ENCODE data around the gene SESTD1.

SESTD1 gene

DNA sequence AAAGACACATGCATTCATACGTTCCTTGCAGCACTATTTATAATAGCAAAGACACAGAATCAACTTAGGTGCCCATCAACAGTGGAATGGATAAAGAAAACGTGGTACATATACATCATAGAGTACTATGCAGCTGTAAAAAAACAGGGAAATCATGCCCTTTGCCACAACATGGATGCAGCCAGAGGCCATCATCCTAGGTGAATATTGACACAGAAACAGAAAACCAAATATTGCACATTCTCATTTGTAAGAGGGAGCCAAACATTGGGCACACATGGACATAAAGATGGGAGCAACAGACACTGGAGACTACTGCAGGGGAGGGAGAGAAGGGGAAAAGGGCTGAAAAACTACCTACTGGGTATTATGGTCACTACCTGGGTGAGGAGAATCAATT lies 73.5 kb downstream of the SESTD1 start:
- DNase-seq (ENCODE audit: low read depth in 2 of 2) = no peak

DNA sequence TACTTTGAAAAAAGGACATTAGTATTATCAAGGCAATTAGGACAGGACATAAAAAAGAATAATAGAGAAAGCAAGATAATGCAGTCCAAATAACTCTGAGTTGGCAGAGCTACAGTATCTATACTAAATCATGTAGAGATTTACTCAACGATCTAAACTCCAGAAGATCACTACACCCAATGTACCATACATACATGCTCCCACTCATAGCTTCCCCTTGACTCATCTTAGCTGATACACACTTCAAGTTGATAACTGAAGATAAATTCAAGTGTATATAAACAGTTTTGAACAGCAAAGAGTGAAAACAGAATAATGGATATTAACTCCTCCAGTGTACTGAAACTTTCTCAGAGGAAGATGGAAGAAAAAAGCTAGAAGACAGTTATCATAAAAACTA lies 78.5 kb downstream of the SESTD1 start:
- no peak for DNase-seq (ENCODE audit: low read depth in 2 of 2)

DNA sequence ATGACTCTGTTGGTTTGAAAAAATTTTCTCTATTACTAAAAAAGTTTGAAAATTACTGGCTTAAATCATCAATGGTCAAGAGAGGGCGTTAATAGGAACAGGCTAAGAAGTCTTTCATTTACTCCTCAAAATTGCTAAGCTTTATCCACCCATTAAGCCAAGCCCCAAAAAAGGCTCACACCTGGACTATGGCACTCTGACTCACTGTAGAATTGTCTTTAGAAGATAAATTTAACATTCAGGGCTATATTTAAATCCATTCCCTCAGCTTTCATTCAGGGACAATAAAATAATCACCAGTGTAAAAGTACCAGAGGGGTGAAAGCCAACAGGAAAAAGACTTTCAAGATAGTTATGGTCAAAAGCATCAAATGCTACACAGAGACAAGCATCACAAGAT lies 80.0 kb downstream of the SESTD1 start:
- no peak for DNase-seq (ENCODE audit: low read depth in 2 of 2)

DNA sequence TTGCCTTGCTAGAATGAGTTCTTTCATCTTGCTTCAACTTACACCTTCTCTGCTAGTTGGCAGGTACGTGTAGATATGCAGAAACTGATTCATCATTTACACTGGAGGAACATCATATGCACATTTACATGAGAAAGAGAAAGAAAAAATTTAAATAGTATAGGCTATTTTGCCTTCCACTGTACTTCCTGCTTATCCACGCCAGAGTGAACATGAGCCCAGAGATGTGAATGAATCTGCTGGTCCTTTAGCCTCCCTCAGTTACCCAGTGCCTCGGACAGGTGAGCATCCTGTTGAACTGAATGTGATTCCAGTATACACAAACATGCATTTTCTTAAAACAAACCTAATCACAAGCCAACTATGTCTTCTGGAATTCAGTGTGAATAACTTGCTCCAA lies 83.6 kb downstream of the SESTD1 start:
- DNase-seq (ENCODE audit: low read depth in 2 of 2) = no peak

DNA sequence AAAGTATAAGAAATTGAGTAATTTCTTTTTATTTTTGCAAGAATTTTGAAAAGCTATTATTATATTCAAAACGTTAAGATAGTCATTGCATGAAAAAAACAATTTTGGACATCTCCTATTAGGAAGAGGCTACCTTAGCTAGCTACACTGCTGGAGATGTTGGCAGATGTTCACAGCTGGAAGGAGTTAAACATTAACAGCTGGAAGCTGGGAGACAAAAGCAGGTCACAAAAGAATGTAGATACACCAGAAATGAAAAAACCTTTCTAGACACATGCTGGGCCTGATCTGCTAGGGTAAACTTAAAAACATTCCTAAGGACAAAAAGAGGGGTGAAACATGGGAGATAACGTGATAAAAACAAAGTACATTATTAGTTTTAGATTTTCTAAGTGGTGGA lies 84.4 kb downstream of the SESTD1 start:
- no peak for DNase-seq (ENCODE audit: low read depth in 2 of 2)

DNA sequence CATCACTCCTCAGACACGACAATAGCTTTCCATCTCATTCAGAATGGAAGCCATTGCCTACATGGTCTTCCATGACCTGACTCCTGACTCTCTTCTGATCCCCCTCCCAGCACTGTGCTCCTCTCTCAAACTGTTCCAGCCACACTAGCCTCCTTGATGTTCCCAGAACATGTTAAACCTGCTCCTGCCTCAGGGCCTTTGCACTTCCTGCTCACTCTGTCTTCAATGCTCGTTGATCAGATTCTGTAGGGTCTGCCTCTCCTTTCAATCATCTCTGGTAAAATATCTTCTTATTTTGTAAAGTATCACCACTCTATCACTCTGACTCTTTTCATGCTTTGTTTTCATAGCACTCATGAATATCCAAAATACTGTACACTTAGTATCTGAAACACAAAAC lies 84.9 kb downstream of the SESTD1 start:
- no peak for DNase-seq (ENCODE audit: low read depth in 2 of 2)

DNA sequence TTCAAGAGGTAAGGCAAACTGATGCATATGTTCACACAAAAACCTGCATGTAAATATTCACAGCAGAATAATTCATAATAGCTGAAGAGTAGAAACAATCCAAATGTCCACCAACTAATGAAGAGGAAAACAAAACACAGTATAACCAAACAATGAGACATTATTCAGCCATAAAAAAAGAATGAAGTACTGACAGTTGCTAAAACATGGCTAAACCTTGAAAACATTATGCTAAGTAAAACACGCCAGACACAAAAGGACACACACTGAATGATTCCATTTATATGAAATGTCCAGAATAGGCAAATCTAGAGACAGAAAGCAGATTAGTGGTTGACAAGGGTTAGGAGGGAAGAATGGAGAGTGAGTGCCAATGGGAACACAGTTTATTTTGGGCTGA lies 86.9 kb downstream of the SESTD1 start:
- DNase-seq (ENCODE audit: low read depth in 2 of 2) = no peak

DNA sequence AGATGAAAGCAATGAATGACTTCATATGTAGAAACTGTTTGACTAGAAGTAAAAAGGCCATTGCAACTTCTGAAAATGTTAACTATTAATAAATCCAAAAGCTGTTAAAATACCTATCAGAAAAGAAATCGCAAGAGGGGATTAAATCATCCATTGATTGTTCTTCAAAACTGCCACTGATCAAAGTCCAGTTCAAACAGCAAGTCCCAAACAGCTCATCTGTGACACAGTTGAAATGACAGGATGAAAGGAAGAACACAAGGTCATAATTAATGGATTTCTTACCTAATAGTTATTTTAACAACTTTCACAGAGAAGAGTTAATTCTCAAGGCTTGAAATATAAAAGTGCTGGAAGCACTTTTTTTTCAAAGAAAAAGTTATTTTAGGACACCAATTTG lies 90.4 kb downstream of the SESTD1 start:
- DNase-seq (ENCODE audit: low read depth in 2 of 2) = no peak

DNA sequence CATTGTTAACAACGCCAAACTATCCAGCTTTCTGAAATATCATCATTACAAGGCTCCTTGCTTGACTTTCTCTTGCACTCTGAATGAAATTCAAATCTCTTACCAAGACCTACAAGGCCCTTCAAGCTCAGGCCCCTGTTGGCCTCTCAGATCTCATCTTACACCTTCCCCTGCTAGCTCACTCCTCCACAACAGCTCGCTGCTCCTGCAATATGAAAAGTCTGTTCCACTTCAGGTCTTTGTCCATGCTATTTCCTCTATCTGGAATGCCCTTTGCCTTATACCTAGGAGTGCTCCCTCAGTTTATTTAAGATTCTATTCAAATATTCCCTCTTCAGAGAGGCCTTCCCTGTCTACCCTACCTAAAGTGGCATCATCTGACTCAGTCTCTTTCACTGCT lies 91.7 kb downstream of the SESTD1 start:
- no peak for DNase-seq (ENCODE audit: low read depth in 2 of 2)

DNA sequence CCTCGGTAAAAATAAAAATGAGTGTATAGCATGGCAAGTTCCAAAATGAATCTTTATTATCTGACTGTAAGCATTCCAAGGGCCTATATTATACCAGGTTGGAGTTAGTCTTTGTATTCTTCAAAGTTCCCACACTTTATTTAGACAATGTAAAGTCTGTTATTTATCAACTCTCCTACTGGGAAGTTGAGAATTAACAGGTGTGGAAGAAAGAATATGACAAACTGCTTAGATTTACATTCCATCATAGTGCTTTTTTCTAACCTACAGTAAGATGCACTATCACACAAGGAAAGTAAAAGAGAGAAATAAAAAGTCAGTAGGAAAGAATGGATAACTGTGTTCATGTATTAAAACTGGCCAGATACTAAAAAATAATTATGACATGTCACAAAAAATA lies 93.3 kb downstream of the SESTD1 start:
- DNase-seq (ENCODE audit: low read depth in 2 of 2) = no peak

DNA sequence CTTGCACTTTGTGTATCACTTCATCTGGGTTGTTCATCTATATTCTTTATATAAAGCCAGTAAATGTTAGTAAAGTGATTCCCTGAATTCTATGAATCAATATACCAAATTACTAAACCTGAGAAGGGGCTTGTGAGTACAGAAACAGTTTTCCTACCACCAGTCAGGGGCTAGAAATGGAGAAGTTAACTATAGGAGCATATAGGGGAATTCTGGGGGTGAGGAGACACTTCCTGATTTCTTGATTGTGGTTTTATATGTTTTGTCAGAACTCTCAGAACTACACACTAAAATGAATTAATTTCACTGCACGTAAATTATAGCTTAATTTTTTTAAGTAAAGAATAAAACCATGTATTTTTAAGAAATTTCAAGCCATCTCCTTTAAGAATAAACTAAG lies 93.7 kb downstream of the SESTD1 start:
- no peak for DNase-seq (ENCODE audit: low read depth in 2 of 2)

DNA sequence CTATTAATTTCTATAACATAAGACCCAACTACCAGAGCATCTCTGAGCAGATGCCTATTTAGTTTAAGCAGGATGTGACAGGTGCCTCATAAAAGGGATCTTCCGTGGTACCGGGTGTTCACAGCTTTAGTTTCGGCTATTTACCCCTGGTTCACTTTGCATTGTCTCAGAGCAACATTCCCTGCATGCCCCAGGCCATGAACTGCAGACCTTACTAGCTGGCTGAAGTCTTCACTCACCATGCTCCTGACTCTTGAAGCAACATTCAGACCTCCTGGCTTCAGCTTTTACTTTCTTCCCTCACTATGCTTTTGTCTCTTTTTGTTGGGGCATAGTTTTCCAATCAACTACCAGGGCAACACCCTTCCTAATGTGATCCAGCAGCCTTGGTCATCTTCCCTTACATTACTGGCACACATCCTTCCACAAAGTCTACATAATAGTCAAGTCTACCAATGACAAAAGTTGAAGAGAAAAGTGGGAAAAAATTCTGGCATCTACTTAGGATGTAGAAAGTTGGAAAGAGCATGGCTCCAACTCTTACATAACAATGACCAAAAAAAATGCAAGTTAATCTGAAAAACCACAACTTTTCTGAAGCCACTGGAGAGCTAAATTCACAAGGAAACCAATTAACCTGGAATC lies 99.2 kb downstream of the SESTD1 start:
- DNase-seq (ENCODE audit: low read depth in 2 of 2) = no peak

DNA sequence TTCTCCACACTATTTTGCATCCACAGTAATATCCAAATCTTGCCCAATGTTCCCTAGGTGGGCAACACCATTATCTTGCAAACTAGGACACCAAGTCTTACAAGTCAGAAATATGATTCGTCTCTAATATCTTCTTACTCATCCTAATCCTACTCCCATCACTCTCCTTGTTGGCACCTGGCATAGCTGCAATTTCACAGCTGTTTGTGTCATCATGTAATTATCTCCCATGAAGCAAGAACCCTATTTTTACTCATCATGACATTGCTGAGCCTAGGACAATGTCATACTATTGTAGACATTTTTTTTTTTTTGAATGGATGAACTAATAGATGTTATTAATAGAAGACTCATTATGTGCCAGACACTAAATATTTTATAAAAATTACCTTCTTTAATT lies 123.4 kb downstream of the SESTD1 start:
- no peak for DNase-seq (ENCODE audit: low read depth in 2 of 2)

DNA sequence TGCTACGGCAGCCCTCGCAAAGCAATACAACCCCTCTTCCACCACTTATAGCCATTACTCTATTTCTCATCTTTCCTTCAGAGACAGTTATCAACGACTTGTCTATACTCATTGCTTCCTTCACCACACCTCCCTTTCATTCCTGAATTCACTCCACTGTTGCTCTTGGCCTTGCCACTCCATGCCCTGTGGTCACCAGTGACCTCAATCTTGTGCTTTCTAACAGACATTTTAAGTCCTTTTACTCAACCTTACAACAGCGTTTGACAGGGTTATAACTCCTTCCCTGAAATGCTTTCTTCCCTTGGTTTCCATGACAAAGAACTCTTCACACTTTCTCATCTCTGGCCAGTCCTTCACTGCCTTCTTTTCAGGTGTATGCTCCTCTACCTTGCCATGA lies 124.1 kb downstream of the SESTD1 start:
- no peak for DNase-seq (ENCODE audit: low read depth in 2 of 2)

DNA sequence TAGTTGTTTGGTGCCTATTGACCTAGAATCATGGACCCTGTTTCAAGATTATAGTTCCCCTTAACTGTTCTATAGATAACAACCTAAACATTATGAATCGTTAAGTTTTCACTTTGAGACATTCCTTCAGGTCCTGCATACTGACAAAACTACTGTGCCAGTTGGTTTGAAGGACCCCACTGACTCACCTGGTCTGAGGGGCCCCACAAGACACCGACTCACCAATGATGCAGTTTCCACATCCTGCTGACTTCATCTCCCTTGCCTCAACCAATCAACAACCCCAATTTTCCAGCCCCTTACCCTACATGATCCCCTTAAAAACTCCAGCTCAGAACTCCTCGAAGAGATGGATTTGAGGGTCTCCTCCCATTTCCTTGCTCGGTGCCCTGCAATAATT lies 125.1 kb downstream of the SESTD1 start:
- peak in 1 of 2 donors; percentile 28 for DNase-seq (ENCODE audit: low read depth in 2 of 2)

DNA sequence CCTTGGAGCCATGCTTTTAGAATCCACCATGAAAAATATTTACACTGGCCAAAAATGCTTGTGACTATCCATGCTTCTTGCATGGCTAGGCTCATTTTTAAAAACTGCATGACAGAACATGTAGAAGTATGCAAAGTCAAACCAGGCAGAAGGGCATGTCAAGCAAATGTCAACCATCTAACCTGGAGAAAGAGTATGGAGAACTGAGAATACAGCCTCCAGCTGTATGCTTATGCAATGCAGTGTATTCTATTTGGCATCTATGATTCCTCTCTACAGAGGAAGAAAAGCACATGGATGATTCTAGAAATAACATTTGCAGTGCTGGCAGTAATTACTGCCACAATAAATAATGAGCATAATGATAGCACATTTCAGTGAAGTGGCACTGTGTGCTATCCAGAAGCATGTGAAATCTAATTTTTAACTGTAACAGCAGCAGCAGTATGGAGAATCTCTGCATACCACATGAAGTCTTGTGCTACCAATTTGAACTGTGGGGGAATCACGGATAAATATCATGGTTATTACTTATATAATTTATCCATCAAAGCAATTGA lies 127.4 kb downstream of the SESTD1 start:
- no peak for DNase-seq (ENCODE audit: low read depth in 2 of 2)

DNA sequence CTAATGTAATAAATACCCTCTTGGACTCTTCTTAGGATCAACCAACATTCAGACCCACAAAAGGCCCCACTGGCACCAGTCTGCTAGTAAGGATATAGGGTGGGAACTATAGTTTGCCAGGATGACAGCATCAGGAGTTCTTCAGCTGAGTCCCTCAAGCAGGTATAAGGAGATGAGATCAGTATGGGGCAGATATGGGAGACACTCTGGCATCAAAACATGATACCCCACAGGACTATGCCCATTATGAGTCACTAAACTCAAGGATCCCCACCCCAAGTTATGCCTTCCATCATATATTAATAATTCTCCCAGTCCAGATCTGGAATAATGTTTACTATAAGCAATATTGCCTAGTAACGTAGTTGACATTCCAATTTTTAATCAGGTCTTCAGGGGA lies 131.6 kb downstream of the SESTD1 start:
- no peak for DNase-seq (ENCODE audit: low read depth in 2 of 2)

DNA sequence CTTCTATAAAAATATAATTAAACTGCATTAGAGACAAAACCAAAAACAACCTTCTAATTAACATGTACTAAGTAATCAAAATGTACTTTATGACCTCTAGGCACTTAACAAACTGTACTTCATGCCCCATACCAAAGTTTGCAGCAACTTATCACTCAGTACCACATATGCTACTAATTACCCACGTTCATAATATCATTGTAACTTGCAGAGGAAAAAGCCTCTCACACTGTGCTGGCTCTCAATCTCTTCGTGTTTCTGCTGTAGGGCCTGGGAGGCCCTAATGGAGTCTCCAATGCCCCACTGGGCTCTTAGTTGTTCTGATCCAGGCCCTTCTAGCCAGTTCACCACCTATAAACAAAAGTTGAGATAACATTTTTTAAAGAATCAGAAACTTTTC lies 132.6 kb downstream of the SESTD1 start:
- DNase-seq (ENCODE audit: low read depth in 2 of 2) = no peak

DNA sequence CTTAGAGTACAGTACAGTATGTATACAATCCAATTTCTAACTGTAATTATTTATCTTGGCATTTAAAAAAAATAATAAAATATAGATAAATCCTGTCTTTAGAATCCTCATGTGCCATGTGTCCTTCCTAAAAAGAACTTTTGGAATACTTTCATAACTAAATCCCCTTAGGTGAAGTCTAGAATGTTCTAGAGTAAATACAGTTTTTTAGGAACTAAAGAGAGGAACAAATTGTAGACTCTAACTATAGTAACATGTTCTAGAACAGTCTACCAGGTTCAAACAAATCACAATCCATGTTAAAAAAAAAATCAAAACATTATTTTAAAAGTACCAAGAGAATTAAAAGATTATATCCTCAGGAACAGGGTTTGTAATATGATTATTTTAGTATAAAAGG lies 134.1 kb downstream of the SESTD1 start:
- DNase-seq (ENCODE audit: low read depth in 2 of 2) = no peak

DNA sequence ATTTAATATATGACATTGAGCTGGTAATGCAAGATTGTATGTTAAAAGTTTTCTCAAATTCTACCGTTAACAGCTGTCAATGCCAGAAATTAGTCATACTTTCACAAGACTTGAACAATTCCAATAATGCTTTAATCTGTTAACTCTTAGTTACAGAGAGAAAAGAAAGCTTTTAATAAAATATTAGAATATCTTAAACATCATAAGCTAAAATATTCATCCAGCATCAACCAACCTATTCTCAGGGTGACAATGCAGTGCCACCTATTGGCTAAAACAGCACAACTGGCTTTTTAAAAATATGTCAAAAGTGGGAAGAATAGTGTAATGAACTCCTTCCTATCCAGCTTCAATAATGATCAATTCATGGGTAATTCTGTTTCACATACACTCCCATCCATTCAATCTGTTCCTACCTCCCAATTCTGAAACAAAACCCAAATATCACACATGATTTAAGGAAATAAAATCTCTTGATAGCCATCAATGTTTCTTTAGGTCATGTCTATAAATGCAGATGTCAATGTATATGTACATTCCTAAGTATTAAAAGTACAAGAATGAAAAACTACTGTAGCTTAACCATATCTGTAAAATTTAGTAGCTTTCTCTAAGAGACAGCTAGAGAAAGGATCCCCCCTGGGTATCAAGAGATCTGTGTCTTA lies 134.9 kb downstream of the SESTD1 start:
- no peak for DNase-seq (ENCODE audit: low read depth in 2 of 2)

DNA sequence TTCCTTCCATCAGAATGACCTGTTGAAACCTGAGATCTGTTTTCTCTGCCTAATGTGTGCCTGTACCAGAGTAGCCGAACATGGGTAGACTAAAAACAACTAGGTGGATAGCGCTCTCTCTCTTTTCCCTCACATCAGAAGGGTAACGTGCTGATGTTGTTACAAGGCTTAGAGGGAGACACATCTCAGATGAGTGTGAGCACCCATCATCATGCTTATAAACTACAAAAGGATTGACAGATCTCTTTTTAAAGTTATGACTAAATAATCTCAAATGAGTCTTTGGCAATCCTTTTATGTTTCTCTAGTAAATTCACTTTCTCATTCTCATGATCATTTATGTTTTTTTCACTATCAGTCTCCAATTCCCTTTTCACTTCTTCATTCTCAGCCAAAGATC lies 139.2 kb downstream of the SESTD1 start:
- DNase-seq (ENCODE audit: low read depth in 2 of 2) = no peak

DNA sequence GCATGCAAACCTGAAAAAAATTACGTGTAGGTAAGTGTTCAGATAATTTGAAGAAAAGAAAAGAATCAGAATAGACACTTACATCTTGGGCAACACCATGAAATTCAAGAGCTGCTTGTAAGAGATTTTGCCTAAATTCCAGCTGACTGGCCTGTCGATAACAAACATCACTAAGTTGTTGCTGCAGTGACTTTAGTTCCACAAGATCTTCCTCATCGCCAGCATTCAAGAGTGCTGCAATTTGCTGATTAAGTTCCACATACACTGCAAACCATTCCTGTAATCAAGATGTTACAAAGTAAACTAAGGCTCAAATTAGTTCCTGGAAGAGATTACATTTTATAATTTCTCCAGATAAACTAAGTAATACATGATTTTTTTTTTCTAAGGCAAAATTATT lies 140.3 kb downstream of the SESTD1 start:
- DNase-seq (ENCODE audit: low read depth in 2 of 2) = no peak

DNA sequence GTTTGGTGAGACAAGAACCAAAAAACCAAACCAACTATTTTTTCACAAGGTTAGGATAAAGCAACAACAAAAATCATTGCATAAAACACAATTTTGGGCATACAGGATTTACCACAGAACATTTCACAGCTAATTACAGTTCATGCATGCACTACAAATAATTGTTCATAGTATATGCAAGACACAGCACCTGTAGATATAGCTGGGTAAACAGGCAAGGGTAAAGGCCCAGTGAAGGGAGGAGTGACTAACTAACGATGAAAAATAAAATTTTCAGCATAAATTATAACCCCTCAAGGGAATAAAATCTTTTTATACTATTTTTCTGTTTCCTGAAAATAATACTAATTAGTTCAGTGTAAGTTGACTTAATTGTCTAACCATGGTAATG lies 141.4 kb downstream of the SESTD1 start:
- no peak for DNase-seq (ENCODE audit: low read depth in 2 of 2)

DNA sequence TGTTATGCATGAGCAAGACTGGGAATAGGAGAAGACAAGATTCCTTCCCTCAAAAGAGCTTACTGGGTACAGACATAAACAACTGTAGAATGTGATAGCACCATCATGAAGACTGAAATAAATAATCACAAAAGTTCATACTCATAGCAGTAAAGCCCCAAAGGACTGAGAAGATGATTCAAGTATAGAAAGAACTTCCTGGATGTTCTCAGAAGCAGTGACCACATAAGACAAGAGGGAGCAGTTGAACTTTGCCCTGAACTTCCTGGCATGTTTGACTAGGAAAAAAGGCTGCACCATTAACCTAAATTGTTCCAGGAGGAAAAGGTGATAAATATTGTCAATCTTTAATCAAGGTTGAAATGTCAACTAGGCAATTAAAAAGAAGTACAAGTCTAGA lies 156.9 kb downstream of the SESTD1 start:
- no peak for DNase-seq (ENCODE audit: low read depth in 2 of 2)
